ENCODE results near the gene PAPSS2.

PAPSS2 gene

GRCh38 chr10:87716348-87716670, 56.6 kb downstream of the PAPSS2 start:
- 0% methylated on average over 1 of the region's 4 CpGs for WGBS (ENCODE audit: insufficient coverage)
- Histone ChIP-seq H3K36me3 (ENCODE audit: control insufficient read depth in 4 of 4, insufficient read depth in 4 of 4, low read length in 3 of 4) (no peaks in the 10 kb centered on the region), H3K4me3 (ENCODE audit: control insufficient read depth in 1 of 7, extremely low read depth in 1 of 7, insufficient read depth in 4 of 7, low read depth in 2 of 7, low read length in 6 of 7) (no peak overlapping the region), H3K4me1 (ENCODE audit: control extremely low read depth in 1 of 4, control insufficient read depth in 4 of 4, insufficient read depth in 4 of 4, low read length in 3 of 4) (peaks cover 4 to 10% (median 7%) of the 10 kb centered on the region in 4 experiments), H3K9me3 (ENCODE audit: control extremely low read depth in 1 of 5, control insufficient read depth in 4 of 5, insufficient read depth in 2 of 5, low read depth in 1 of 5, low read length in 4 of 5) (no peaks in the 10 kb centered on the region), H3K27ac (ENCODE audit: insufficient read depth in 1 of 2, low read depth in 1 of 2, low read length in 2 of 2, poor library complexity in 1 of 2, severe bottlenecking in 2 of 2) (no peak overlapping the region), H3K27me3 (replicated peaks in 2 of 5; ENCODE audit: control insufficient read depth in 4 of 5, insufficient read depth in 5 of 5, low read length in 4 of 5) (no peaks in the 10 kb centered on the region)
- DNase-seq = no peak
- POLR2A ChIA-PET = no interaction called here
- CTCF ChIA-PET = interaction anchor here (1.0 kb wide), 2 partner anchors 17 to 57 kb away, joined by 4 read pairs; no protein-coding TSS in a partner anchor

- no peak overlapping the region for H3K4me3 ChIP-seq (ENCODE audit: control insufficient read depth in 1 of 7, extremely low read depth in 1 of 7, insufficient read depth in 4 of 7, low read depth in 2 of 7, low read length in 6 of 7)
- ChIA-PET CTCF (interaction anchor here (1.6 kb wide), 1 partner anchor 36 kb away, joined by 3 read pairs; no protein-coding TSS in a partner anchor), POLR2A (no interaction called here)
- no peaks in the 10 kb centered on the region for H3K36me3 ChIP-seq (ENCODE audit: control insufficient read depth in 4 of 4, insufficient read depth in 4 of 4, low read length in 3 of 4)
- peaks cover 4 to 9% (median 7%) of the 10 kb centered on the region in 4 experiments for H3K4me1 ChIP-seq (ENCODE audit: control extremely low read depth in 1 of 4, control insufficient read depth in 4 of 4, insufficient read depth in 4 of 4, low read length in 3 of 4)
- WGBS (ENCODE audit: insufficient coverage) = no CpG with 5 or more reads among the region's 1 CpG
- H3K27me3 ChIP-seq (replicated peaks in 2 of 5; ENCODE audit: control insufficient read depth in 4 of 5, insufficient read depth in 5 of 5, low read length in 4 of 5) = no peaks in the 10 kb centered on the region
- no peak for DNase-seq
- no peaks in the 10 kb centered on the region for H3K9me3 ChIP-seq (ENCODE audit: control extremely low read depth in 1 of 5, control insufficient read depth in 4 of 5, insufficient read depth in 2 of 5, low read depth in 1 of 5, low read length in 4 of 5)
- H3K27ac ChIP-seq (ENCODE audit: insufficient read depth in 1 of 2, low read depth in 1 of 2, low read length in 2 of 2, poor library complexity in 1 of 2, severe bottlenecking in 2 of 2) = no peak overlapping the region
Observed at GRCh38 chr10:87720665-87721064, 61.0 kb downstream of the PAPSS2 start.

GRCh38 chr10:87721781-87722180, 62.1 kb downstream of the PAPSS2 start:
- CTCF ChIA-PET = interaction anchor here (1.0 to 1.6 kb wide), 2 partner anchors 9 to 37 kb away, joined by 3 read pairs; no protein-coding TSS in a partner anchor
- POLR2A ChIA-PET = no interaction called here
- no peaks in the 10 kb centered on the region for H3K27me3 ChIP-seq (replicated peaks in 2 of 5; ENCODE audit: control insufficient read depth in 4 of 5, insufficient read depth in 5 of 5, low read length in 4 of 5)
- no peaks in the 10 kb centered on the region for H3K9me3 ChIP-seq (ENCODE audit: control extremely low read depth in 1 of 5, control insufficient read depth in 4 of 5, insufficient read depth in 2 of 5, low read depth in 1 of 5, low read length in 4 of 5)
- no peaks in the 10 kb centered on the region for H3K4me1 ChIP-seq (ENCODE audit: control extremely low read depth in 1 of 4, control insufficient read depth in 4 of 4, insufficient read depth in 4 of 4, low read length in 3 of 4)
- no peak for DNase-seq
- no peaks in the 10 kb centered on the region for H3K36me3 ChIP-seq (ENCODE audit: control insufficient read depth in 4 of 4, insufficient read depth in 4 of 4, low read length in 3 of 4)
- WGBS (ENCODE audit: insufficient coverage) = 100% methylated on average over 1 of the region's 2 CpGs
- no peak overlapping the region for H3K4me3 ChIP-seq (ENCODE audit: control insufficient read depth in 1 of 7, extremely low read depth in 1 of 7, insufficient read depth in 4 of 7, low read depth in 2 of 7, low read length in 6 of 7)
- no peak overlapping the region for H3K27ac ChIP-seq (ENCODE audit: insufficient read depth in 1 of 2, low read depth in 1 of 2, low read length in 2 of 2, poor library complexity in 1 of 2, severe bottlenecking in 2 of 2)

GRCh38 chr10:87722716-87723115, 63.0 kb downstream of the PAPSS2 start:
- H3K4me3 ChIP-seq (ENCODE audit: control insufficient read depth in 1 of 7, extremely low read depth in 1 of 7, insufficient read depth in 4 of 7, low read depth in 2 of 7, low read length in 6 of 7) = no peak overlapping the region
- no peak overlapping the region for H3K27ac ChIP-seq (ENCODE audit: insufficient read depth in 1 of 2, low read depth in 1 of 2, low read length in 2 of 2, poor library complexity in 1 of 2, severe bottlenecking in 2 of 2)
- H3K4me1 ChIP-seq (ENCODE audit: control extremely low read depth in 1 of 4, control insufficient read depth in 4 of 4, insufficient read depth in 4 of 4, low read length in 3 of 4) = no peaks in the 10 kb centered on the region
- 84% methylated on average over 4 of the region's 4 CpGs for WGBS (ENCODE audit: insufficient coverage)
- H3K36me3 ChIP-seq (ENCODE audit: control insufficient read depth in 4 of 4, insufficient read depth in 4 of 4, low read length in 3 of 4) = no peaks in the 10 kb centered on the region
- no peaks in the 10 kb centered on the region for H3K9me3 ChIP-seq (ENCODE audit: control extremely low read depth in 1 of 5, control insufficient read depth in 4 of 5, insufficient read depth in 2 of 5, low read depth in 1 of 5, low read length in 4 of 5)
- CTCF ChIA-PET = no interaction called here
- POLR2A ChIA-PET = no interaction called here
- DNase-seq = no peak
- no peaks in the 10 kb centered on the region for H3K27me3 ChIP-seq (replicated peaks in 2 of 5; ENCODE audit: control insufficient read depth in 4 of 5, insufficient read depth in 5 of 5, low read length in 4 of 5)

DNA sequence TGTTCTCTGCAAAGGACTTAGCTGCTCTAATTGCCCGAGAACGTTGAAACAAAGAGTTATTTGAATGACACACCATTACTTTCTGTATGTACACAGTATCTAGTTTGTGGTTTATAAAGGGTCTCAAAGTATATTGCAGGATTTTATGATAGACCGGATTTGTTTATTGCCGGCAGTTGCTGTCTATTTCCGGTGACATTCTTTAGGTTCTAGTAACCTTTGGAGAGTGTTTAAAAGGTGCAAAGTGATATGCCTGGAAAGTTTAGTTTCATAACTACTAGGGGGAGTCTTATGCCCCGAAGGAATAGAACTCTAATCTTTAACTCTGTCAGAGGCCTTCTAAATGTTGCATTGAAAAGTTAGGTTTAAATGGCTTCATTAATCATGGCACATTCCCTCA, 63.8 kb downstream of the PAPSS2 start:
- CTCF ChIA-PET = no interaction called here
- Histone ChIP-seq H3K36me3 (ENCODE audit: control insufficient read depth in 4 of 4, insufficient read depth in 4 of 4, low read length in 3 of 4) (no peaks in the 10 kb centered on the region), H3K27ac (ENCODE audit: insufficient read depth in 1 of 2, low read depth in 1 of 2, low read length in 2 of 2, poor library complexity in 1 of 2, severe bottlenecking in 2 of 2) (no peak overlapping the region), H3K4me1 (ENCODE audit: control extremely low read depth in 1 of 4, control insufficient read depth in 4 of 4, insufficient read depth in 4 of 4, low read length in 3 of 4) (no peaks in the 10 kb centered on the region), H3K4me3 (ENCODE audit: control insufficient read depth in 1 of 7, extremely low read depth in 1 of 7, insufficient read depth in 4 of 7, low read depth in 2 of 7, low read length in 6 of 7) (no peak overlapping the region), H3K27me3 (replicated peaks in 2 of 5; ENCODE audit: control insufficient read depth in 4 of 5, insufficient read depth in 5 of 5, low read length in 4 of 5) (no peaks in the 10 kb centered on the region), H3K9me3 (ENCODE audit: control extremely low read depth in 1 of 5, control insufficient read depth in 4 of 5, insufficient read depth in 2 of 5, low read depth in 1 of 5, low read length in 4 of 5) (no peaks in the 10 kb centered on the region)
- POLR2A ChIA-PET = no interaction called here
- WGBS (ENCODE audit: insufficient coverage) = 74% methylated on average over 4 of the region's 6 CpGs
- DNase-seq = no peak

GRCh38 chr10:87724789-87725188, 65.1 kb downstream of the PAPSS2 start:
- Histone ChIP-seq H3K9me3 (ENCODE audit: control extremely low read depth in 1 of 5, control insufficient read depth in 4 of 5, insufficient read depth in 2 of 5, low read depth in 1 of 5, low read length in 4 of 5) (no peaks in the 10 kb centered on the region), H3K4me3 (ENCODE audit: control insufficient read depth in 1 of 7, extremely low read depth in 1 of 7, insufficient read depth in 4 of 7, low read depth in 2 of 7, low read length in 6 of 7) (no peak overlapping the region), H3K27me3 (replicated peaks in 2 of 5; ENCODE audit: control insufficient read depth in 4 of 5, insufficient read depth in 5 of 5, low read length in 4 of 5) (no peaks in the 10 kb centered on the region), H3K27ac (ENCODE audit: insufficient read depth in 1 of 2, low read depth in 1 of 2, low read length in 2 of 2, poor library complexity in 1 of 2, severe bottlenecking in 2 of 2) (no peak overlapping the region), H3K4me1 (ENCODE audit: control extremely low read depth in 1 of 4, control insufficient read depth in 4 of 4, insufficient read depth in 4 of 4, low read length in 3 of 4) (no peaks in the 10 kb centered on the region), H3K36me3 (ENCODE audit: control insufficient read depth in 4 of 4, insufficient read depth in 4 of 4, low read length in 3 of 4) (no peaks in the 10 kb centered on the region)
- 100% methylated on average over 5 of the region's 5 CpGs for WGBS (ENCODE audit: insufficient coverage)
- no peak for DNase-seq
- CTCF ChIA-PET = no interaction called here
- POLR2A ChIA-PET = no interaction called here

GRCh38 chr10:87729940-87730339, 70.3 kb downstream of the PAPSS2 start:
- H3K27me3 ChIP-seq (replicated peaks in 2 of 5; ENCODE audit: control insufficient read depth in 4 of 5, insufficient read depth in 5 of 5, low read length in 4 of 5) = no peaks in the 10 kb centered on the region
- peaks cover 3 to 8% (median 4%) of the 10 kb centered on the region in 4 experiments for H3K4me1 ChIP-seq (ENCODE audit: control extremely low read depth in 1 of 4, control insufficient read depth in 4 of 4, insufficient read depth in 4 of 4, low read length in 3 of 4)
- no peak overlapping the region for H3K27ac ChIP-seq (ENCODE audit: insufficient read depth in 1 of 2, low read depth in 1 of 2, low read length in 2 of 2, poor library complexity in 1 of 2, severe bottlenecking in 2 of 2)
- POLR2A ChIA-PET = no interaction called here
- no peak overlapping the region for H3K4me3 ChIP-seq (ENCODE audit: control insufficient read depth in 1 of 7, extremely low read depth in 1 of 7, insufficient read depth in 4 of 7, low read depth in 2 of 7, low read length in 6 of 7)
- H3K36me3 ChIP-seq (ENCODE audit: control insufficient read depth in 4 of 4, insufficient read depth in 4 of 4, low read length in 3 of 4) = no peaks in the 10 kb centered on the region
- H3K9me3 ChIP-seq (ENCODE audit: control extremely low read depth in 1 of 5, control insufficient read depth in 4 of 5, insufficient read depth in 2 of 5, low read depth in 1 of 5, low read length in 4 of 5) = no peaks in the 10 kb centered on the region
- CTCF ChIA-PET = interaction anchor here (1.3 to 1.8 kb wide), 2 partner anchors 8 to 11 kb away, joined by 3 to 5 read pairs; no protein-coding TSS in a partner anchor
- WGBS (ENCODE audit: insufficient coverage) = 88% methylated on average over 6 of the region's 6 CpGs
- DNase-seq = no peak

Data from common myeloid progenitor, CD34-positive (primary cell).